Measurements from ENCODE around the gene GPR173.
A peak's percentile ranks its signal among the peaks of the same experiment; 100 is the strongest.

The GPR173 gene

DNA sequence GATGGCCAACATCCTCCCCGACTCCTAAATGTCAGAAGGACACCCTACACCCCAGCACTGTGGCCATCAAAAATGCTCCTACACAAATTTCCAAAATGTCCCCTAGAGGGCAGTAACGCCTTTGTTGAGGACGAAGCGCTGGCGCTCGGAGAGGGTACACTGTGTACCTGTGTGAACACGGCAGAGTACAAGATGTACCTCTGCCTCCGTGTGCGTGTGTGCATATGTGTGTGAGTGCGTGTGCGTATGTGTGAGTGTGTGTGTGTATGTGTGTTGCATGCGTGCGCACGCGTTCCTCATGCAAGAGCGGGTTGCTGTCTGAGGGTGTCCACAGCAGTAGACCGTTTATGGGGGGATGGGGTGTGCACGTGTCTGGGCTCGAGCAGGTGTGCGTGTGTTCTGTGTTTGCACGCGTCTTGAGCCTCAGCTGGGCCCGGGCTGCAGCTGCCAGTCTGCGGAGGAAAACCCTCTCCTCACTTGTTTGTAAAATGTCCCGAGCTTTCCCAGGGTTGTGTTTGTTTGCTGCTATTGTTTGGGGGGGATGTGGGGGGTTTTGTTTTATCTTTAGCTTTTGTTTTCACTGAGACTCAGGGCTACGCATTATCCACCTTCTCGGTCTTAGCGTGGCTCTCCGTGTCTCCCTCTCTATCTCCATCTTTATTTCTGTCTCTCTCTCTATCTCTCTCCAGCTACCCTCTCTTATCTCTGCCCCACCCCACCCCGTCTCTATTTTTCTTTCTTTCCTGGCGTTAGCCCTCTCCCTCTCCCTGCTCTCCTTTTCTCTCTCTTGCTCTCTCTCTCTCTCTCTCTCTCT, 23.2 kb downstream of the GPR173 start:
- peak; percentile 78 for DNase-seq (ENCODE audit: low spot score)

DNA sequence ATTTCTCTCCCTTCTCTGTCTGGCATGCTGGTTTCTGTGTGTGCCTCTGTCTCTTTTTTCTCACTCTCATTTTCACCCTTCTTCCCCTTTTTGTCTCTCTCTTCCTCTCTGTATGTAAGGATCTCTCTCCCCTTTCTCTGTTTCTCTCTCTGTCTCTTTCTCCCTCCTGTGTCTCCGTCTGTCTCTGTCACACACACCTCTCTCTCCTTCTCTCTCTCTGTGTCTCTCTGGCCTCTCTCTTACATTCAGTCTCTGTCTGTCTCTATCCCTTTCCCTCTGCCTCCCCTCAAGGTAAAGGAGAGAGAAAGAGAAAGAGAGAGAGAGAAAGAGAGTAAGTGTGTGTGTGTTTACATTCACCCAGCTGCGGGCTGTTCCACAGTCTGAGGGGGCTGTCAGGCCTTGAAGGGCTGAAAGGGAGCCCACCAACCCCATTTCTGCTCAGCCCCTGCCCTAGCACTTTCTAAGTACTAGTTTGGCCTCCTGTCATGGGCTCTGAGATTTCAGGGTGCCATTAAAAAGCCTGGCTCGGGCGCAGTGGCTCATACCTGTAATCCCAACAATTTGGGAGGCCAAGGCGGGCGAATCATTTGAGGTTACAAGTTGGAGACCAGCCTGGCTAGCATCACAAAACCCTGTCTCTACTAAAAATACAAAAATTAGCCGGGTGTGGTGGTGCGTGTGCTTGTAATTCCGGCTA, 24.0 kb downstream of the GPR173 start:
- DNase-seq (ENCODE audit: low spot score): no peak

DNA sequence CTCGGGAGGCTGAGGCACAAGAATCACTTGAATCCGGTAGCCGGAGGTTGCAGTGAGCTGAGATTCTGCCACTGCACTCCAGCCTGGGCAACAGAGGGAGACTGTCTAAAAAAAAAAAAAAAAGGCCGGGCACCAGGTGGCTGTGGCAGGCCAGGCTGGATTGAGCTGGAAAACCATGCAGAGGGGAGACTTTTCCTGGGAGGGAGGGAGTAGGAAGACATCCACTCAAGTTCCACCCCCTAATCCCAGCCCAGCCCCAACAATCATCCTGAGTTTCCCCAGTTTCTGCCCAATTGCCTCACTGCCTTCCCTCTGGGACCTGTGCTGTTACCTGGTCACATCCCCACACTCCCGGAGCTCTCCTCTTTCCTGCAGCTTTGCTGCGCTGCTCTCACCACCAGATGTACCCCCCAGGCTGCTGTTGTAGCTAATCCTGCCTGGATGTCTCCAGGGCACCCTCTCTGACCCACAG, 24.6 kb downstream of the GPR173 start:
- DNase-seq (ENCODE audit: low spot score): no peak

DNA sequence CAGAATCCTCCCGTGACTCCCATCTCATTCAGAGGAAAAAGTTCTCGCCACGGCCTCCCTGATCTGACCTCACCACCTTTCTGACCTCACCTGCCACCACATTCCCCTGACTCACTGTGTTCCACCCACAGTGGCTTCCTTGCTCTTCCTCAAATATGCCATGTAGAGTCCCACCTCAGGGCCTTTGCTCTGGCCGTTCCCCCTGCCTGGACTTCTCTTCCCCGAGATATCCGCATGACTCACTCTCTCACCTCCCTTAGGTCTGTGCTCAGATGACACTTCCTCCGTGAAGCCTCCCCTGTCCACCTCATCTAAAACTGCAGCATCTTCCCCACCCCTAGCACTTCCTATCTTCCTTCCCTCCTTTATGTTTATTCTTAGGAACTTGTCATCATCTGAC, 26.4 kb downstream of the GPR173 start:
- DNase-seq (ENCODE audit: low spot score): no peak

DNA sequence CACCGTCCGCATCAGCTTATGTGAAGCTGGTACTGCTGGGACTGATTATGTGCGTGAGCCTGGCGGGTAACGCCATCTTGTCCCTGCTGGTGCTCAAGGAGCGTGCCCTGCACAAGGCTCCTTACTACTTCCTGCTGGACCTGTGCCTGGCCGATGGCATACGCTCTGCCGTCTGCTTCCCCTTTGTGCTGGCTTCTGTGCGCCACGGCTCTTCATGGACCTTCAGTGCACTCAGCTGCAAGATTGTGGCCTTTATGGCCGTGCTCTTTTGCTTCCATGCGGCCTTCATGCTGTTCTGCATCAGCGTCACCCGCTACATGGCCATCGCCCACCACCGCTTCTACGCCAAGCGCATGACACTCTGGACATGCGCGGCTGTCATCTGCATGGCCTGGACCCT, 28.1 kb downstream of the GPR173 start:
- DNase-seq (ENCODE audit: low spot score): no peak

DNA sequence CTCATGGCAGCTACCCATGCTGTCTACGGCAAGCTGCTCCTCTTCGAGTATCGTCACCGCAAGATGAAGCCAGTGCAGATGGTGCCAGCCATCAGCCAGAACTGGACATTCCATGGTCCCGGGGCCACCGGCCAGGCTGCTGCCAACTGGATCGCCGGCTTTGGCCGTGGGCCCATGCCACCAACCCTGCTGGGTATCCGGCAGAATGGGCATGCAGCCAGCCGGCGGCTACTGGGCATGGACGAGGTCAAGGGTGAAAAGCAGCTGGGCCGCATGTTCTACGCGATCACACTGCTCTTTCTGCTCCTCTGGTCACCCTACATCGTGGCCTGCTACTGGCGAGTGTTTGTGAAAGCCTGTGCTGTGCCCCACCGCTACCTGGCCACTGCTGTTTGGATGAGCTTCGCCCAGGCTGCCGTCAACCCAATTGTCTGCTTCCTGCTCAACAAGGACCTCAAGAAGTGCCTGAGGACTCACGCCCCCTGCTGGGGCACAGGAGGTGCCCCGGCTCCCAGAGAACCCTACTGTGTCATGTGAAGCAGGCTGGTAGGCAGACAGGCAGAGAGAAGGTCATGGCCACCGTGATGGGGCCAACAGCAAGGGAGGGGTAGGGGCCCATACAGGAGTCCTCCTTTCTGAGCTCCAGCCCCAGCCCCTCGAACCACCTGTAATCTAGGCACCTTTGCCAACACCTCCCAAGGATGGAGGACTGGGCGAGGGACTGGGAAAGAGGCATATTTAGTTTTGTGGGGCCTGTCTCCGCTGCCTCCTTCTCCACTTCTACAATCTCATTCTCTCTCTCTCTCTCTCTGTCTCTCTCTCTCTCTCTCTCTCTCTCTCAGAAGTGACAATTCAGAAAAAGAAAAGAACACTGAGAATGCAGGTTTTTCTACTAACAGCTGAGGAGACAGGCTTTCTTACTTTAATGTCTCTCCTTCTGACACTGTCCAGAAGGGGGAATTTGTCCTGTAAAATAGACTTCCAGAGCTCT, 28.9 kb downstream of the GPR173 start:
- no peak for DNase-seq (ENCODE audit: low spot score)

DNA sequence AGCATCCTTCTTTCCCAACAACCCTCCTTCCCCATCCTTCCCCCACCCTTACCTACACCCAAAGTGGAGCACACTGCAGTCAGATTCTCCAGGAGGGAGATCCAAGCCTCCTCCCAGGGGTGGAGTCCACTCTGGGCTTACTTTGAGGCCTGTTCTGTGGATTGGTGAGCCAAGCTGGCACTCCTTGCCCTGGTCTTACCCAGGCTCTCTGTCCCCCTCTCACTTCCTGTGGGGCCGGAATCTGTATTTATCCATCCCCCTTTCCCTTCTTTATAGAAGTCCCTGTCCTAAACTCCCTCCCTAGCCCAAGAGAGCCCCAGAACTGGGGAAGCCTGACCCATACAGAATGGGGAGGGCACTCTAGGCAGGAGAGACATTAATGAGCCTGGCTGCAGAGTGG, 30.4 kb downstream of the GPR173 start:
- no peak for DNase-seq (ENCODE audit: low spot score)

DNA sequence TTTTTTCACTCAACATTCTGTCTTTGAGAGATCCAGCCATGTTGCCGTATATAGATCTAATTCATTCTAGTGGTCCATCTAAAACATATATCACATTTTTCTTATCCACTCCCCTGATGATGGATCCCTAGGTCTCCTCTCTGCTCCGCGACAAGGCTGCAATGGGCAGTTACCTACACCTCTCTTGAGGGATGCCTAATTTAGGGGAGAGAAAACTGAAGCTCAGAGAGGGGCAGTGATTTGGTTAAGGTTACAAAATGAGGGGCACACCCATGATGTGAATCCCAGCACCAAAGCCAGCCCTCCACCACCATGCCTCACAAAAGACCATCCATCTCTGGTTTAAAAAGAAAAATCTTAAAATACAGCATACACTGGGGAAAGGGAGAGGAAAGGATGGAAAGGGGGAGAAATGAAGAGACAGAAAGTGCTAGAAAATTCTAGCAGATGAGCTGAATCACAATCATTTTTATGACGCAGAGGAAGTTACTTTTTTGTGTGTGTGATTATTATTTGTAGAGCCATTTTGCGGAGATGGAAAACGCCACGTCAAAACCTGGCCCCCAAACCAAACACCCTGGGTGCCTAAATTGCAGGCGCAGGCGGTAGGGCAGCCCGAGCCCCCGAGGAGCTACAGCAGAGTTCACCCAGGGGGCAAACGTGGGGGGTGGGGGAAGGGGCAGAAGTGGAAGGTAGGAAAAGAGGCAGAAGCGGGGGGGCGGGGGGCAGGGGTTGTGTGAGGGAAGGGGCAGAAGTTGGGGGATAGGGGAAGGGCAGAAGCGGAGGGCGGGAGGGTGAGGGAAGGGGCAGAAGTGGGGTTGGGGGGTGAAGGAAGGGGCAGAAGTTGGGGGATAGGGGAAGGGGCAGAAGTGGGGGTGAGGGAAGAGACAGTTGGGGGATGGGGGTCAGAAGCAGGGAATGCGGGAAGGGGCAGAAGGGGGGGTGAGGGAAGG, 32.3 kb downstream of the GPR173 start:
- no peak for DNase-seq (ENCODE audit: low spot score)

DNA sequence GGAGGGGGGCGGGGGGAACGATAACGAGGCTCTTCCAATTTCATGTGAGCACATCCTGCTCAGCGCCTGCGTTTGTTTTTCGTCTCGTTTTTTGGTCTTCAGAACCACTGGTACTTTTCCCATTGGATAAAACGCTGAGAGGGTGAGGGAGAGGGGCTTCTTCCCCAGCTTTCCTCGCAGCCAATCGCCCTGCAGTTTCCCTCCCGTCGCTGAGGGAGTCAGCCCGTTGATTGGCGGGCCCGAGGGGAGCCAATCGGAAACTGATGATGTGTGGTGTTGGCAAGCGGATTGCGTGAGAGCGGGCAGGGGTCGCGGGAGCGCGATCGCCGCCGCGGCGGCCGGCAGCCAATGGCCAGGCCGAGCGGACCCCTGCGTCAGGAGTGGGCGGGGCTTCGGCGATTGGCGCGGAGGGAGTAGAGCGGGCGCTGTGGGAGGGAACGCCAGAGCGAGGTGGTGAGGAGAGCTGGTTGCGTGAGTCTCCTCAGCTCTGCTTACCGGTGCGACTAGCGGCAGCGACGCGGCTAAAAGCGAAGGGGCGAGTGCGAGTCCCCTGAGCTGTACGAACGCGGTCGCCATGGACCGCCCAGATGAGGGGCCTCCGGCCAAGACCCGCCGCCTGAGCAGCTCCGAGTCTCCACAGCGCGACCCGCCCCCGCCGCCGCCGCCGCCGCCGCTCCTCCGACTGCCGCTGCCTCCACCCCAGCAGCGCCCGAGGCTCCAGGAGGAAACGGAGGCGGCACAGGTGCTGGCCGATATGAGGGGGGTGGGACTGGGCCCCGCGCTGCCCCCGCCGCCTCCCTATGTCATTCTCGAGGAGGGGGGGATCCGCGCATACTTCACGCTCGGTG, 33.6 kb downstream of the GPR173 start, which contains the start of gene TSPYL2:
TSPYL2 (plus strand) TSS at position 443 of the 848 bp plus-strand sequence; CDS start at position 575, 132 bp downstream.
- DNase-seq (ENCODE audit: low spot score): peak; percentile 94

DNA sequence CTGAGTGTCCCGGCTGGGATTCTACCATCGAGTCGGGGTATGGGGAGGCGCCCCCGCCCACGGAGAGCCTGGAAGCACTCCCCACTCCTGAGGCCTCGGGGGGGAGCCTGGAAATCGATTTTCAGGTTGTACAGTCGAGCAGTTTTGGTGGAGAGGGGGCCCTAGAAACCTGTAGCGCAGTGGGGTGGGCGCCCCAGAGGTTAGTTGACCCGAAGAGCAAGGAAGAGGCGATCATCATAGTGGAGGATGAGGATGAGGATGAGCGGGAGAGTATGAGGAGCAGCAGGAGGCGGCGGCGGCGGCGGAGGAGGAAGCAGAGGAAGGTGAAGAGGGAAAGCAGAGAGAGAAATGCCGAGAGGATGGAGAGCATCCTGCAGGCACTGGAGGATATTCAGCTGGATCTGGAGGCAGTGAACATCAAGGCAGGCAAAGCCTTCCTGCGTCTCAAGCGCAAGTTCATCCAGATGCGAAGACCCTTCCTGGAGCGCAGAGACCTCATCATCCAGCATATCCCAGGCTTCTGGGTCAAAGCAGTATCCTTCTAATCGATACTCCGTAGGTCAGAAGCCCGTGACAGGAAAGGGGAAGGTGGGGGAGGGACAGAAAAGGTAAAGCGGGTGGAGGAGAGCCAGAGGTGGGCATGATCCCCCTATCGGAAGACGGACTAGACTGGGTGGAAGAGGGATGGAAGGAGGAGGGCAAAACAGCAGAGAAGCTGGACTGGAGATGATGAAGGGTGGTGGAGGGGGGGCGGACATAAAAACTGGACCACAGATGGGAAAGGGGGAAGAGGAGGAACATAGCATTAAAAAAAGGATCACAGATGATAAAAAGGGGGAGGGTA, 34.4 kb downstream of the GPR173 start:
- no peak for DNase-seq (ENCODE audit: low spot score)

DNA sequence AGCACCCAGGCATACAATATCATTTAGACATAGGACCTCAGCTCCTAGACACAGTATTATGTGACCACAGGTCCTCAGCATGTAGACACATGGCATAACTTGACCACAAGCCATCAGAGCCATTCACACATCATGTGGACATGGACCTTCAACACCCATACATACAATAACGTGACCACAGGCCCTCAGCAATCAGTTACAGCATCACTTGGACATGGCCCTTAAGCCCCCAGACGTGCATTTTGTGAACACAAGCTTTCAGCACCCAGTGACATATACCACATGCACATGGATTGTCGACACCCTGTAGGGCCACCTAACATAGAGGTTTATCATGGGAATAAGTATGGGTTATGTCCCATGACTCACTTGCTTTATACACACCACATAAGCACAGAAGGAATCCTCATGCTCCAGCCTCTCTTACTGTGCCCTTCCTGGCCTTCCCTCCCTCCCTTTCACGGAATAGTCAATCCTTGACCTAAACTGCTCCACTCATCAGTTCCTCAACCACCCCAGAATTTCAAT, 35.5 kb downstream of the GPR173 start:
- no peak for DNase-seq (ENCODE audit: low spot score)

DNA sequence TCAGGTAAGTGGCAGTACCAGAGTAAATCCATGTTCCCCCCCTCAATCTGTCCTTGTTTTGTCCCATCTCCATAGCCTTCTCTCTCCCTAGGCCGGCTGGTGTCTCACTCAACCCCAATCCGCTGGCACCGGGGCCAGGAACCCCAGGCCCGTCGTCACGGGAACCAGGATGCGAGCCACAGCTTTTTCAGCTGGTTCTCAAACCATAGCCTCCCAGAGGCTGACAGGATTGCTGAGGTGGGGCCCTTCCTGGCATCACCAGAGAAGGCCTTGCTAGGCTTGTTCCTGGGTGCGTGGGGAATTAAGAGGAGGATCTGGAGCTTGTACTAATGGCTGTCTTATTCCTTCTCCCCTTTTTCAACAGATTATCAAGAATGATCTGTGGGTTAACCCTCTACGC, 36.3 kb downstream of the GPR173 start:
- DNase-seq (ENCODE audit: low spot score): no peak

DNA sequence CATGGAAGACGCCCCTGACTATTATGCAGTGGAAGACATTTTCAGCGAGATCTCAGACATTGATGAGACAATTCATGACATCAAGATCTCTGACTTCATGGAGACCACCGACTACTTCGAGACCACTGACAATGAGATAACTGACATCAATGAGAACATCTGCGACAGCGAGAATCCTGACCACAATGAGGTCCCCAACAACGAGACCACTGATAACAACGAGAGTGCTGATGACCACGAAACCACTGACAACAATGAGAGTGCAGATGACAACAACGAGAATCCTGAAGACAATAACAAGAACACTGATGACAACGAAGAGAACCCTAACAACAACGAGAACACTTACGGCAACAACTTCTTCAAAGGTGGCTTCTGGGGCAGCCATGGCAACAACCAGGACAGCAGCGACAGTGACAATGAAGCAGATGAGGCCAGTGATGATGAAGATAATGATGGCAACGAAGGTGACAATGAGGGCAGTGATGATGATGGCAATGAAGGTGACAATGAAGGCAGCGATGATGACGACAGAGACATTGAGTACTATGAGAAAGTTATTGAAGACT, 37.2 kb downstream of the GPR173 start:
- DNase-seq (ENCODE audit: low spot score): no peak

DNA sequence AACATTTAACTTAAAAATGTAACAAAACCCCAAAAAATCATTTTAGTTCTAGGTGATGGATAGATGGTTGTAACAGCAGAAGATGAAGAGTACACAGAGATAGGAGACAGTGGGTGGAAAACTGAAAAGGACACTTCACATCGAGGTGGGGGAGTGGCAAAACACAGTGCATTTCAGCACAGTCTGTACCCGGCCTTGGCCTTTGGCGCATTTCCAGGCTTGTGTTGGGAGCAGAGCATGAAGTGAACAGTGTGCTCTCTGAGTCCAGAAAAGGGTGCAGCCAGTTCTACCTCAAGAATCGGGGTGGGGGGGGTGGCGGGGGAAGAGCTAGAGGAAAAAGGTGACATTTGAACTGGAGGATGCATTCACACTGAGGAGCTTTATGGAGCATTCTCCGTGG, 37.9 kb downstream of the GPR173 start:
- no peak for DNase-seq (ENCODE audit: low spot score)

DNA sequence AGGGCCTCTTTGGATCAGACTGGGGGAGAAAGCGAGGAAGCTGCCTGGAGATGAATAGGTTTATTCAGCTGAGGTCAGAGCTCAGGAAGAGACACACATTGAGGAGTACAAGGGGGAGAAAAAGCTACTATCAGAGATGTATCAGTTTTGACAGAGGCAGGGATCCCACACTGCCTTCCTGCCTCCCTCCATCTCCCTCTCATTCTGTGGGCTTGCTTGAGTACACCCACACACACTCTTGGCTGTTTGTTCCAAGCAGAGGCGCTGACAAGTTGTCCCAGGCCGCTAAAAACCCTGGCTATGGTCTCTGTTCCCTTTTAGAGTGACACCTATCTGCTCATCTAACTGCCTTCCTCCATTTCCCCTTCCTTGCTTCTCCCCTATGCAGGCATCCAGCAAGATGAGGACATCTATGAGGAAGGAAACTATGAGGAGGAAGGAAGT, 38.8 kb downstream of the GPR173 start:
- no peak for DNase-seq (ENCODE audit: low spot score)

DNA sequence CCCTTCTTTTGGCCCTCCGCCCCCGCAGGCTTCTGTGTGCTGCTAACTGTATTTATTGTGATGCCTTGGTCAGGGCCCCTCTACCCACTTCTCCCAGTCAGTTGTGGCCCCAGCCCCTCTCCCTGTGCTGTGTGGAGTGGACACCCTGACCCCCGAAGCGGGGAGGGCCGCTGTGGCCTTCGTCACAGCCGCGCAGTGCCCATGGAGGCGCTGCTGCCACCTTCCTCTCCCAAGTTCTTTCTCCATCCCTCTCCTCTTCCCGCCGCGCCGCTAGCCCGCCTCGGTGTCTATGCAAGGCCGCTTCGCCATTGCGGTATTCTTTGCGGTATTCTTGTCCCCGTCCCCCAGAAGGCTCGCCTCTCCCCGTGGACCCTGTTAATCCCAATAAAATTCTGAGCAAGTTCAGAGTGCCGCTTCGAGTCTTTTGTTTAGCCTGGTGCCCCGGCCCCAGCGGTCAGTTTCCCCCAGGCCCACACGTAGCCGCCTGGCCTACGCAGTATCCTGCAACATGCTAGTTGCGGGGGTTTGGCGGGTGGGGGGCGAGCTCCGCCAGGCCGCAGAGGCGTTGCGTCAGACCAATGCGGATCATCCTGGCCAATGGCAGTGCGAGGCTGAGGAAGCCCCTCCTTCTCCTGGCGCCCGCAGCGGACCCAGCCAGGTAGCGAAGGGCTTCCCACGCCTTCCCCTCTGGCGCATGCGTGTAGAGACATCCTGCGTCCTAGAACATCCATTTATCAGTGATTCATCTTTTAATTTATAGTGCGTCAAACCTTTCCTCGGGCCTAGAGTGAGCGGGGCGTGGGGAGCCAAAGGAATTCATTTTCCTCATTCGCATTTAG, 39.8 kb downstream of the GPR173 start:
- DNase-seq (ENCODE audit: low spot score): peak; percentile 85

DNA sequence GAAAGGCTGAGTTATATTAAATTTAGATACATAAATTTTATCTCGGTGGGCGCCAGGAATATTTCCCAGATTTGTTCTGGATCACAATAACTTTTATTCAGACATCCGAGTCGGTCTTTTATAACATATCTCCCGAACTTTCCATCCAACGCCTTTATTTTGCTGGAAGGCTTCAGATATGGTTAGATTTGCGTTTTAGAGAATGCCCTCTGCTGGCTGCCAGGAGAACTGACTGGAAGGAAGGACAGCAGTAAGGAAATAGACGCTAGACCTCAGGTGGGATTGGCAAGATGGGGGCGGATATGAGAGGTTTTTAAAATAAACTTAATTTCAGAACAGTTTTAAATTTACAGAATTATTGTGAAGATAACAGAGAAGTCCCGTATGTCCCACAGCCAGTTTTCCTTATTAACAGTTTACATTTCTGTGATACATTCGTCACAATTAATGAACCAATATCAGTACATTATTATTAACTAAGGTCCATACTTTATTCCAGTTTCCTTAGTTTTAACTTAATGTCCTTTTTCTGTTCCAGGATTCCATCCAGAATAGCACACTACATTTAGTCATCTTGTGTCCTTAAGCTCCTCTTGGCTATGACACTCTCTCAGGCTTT, 40.7 kb downstream of the GPR173 start:
- DNase-seq (ENCODE audit: low spot score): peak; percentile 54

All from CD4-positive, alpha-beta T cell treated with Interleukin-6 at 100 ng/mL for 8 hours (primary cell).